HG03520 (cell line): ENCODE results near the gene WASF1.

Source experiments
- ATAC-seq: cut with Tn5 transposase; IDR thresholded peaks from one replicate; pipeline ENCODE4 v1.9.1; 2021; ENCODE audit warnings: mild to moderate bottlenecking, moderate library complexity; ENCODE audit not compliant: unreplicated experiment

WASF1 gene

GRCh38 chr6:110179406-110180227 lies at the start of gene WASF1:
TSS of gene WASF1 (minus strand) at chr6:110179670. CDS start at chr6:110127601, 52,069 bp downstream.
- peak; percentile 75 for ATAC-seq

- no peak for ATAC-seq
These were observed 46.8 kb upstream of the WASF1 start for GRCh38 chr6:110226261-110226660.

DNA sequence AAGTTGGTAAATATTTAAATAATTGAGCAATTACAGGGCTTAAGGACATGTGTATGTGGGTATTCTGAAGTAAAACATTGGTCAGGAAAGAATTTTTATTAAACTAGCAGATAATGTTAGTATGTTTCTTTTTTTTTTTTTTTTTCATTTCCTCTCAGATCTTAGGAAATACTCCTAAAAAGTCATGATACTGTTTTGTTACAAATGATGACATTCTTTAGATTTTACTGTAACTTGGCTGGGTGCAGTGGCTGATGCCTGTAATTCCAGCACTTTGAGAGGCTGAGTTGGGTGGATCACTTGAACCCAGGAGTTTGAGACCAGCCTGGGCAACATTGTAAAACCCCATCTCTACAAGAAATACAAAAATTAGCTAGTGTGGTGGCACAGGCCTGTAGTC lies 42.3 kb upstream of the WASF1 start:
- ATAC-seq = no peak

DNA sequence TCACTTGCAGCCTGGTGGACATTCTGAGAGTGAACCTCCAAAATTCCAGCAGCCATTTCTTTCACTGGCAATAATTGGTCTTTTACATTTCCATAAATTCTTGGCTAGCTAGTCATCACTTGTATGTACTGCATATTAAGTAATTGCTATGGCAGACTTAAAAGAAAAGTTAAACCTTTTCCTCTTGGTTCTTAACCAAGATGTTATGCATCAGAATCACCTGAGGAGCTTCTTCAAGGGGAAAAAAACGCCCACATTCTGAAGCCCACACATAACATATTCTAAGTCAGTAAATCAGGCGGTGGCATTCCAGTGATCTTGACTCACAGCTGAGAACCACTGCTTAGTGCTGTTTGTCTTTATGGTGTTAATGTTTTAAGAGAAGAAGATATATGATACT lies 37.8 kb upstream of the WASF1 start:
- ATAC-seq = no peak

- no peak for ATAC-seq
These were observed 36.7 kb upstream of the WASF1 start for GRCh38 chr6:110216140-110216539.

GRCh38 chr6:110214338-110214737 lies 34.9 kb upstream of the WASF1 start:
- no peak for ATAC-seq

- no peak for ATAC-seq
These were observed 32.3 kb upstream of the WASF1 start for GRCh38 chr6:110211753-110212152.

- ATAC-seq = no peak
These were observed 28.2 kb upstream of the WASF1 start for GRCh38 chr6:110207652-110208051.

GRCh38 chr6:110201151-110201884 lies 21.8 kb upstream of the WASF1 start:
- no peak for ATAC-seq

- no peak for ATAC-seq
These were observed 19.1 kb upstream of the WASF1 start for GRCh38 chr6:110198561-110198960.

DNA sequence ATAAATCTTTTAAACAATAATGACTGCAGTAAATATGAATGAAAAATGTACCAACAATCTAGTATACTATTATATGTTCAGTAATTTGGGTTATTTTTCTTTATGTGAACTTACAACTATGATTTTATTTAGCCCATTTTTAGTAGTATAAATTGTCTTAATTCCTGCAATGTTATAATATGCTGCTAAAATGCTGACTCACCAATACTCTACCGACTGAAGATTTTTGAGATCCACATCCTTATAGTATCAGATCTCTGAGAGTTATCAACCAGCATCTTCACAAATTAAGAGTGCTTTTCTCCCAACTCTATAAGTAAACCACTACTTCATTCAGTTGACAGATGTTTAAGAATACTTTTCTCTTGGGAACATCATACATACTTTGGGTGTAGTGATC lies 17.4 kb upstream of the WASF1 start:
- no peak for ATAC-seq

DNA sequence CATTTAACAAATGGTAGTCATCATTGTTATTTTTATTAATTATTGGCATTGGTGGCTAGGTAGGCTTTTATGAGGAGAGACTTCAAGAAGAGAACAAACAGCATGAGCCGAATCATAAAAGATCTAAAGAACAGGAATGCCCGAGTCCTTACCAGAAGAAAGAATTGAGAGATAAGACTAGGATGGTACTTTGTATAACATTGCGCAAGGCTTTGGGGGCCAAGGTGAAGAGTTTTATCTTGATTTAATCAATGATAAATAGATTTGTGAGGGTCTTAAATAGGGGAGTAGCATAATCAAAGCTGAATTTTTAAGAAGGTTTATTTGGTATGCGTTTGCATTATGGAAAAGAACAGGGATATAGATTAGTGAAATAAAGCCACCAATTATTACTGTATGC lies 16.2 kb upstream of the WASF1 start:
- no peak for ATAC-seq

- no peak for ATAC-seq
These were observed 12.0 kb upstream of the WASF1 start for GRCh38 chr6:110191477-110191876.

DNA sequence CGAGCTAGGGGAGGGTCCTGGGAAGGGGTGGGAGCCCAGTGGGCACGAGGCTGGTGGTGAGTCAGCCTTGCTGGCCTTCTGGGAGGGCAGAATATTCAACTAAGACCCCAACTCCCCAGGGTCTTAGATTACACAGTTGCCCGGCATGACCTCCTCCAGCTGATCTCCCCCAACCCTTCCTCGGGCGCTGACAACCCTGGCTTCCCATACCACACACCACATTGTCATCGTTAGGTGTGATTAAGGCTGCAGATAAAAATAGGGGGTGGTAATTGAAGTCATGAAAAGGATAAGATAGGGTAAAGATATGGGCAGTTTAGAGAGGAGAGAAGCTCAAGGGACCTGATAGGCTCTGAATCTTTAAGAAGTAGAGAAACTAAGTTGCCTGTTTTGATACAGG lies 11.3 kb upstream of the WASF1 start:
- no peak for ATAC-seq

DNA sequence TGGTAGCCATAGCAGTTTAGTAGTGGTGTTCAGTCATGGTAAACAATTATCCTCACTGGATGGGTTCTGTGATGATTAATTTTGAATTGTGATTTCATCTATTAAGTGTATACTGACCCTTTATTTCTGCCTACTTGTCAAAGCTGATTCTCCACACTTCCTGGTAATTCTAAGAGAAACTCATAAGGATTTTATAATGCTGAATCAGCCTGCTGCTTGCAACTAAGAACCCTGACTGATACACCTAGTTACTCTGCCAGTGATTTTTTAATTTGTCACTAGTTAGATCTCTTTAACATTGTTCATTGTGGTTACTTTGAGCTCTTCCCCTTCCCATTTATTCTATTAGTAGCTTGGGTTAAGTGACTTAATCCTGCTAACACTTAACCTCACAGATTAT lies 9.3 kb upstream of the WASF1 start:
- no peak for ATAC-seq

DNA sequence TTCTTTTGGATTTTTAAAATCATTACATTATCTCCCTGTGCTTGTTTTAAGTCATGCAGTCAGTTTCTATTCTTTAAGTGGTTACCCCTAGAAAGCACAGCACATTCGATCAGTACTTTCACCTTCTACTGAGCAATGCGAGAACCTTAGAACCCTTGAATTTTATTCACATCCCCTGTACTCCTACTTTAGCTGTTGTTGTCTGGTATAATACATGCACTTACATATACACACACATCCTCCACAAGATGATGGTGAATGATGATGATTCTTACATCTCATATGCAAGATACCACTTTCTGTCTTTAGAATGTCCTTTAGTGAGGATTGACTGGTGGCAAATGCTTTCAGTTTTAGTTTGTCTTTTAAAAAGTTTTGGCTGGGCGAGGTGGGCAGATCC lies 6.4 kb upstream of the WASF1 start:
- ATAC-seq = peak; percentile 45

- ATAC-seq = no peak
These were observed 3.9 kb upstream of the WASF1 start for GRCh38 chr6:110183292-110183885.

GRCh38 chr6:110181131-110182030 lies 1.9 kb upstream of the WASF1 start:
- ATAC-seq = no peak

- ATAC-seq = peak; percentile 43
These were observed 948 bp upstream of the WASF1 start, which contains the start of gene CDC40 for GRCh38 chr6:110180228-110181008. TSS of gene CDC40 (plus strand) at chr6:110180427. CDS start at chr6:110180445, 18 bp downstream.
